ENCODE data around the gene MYO16.

Gene MYO16

DNA sequence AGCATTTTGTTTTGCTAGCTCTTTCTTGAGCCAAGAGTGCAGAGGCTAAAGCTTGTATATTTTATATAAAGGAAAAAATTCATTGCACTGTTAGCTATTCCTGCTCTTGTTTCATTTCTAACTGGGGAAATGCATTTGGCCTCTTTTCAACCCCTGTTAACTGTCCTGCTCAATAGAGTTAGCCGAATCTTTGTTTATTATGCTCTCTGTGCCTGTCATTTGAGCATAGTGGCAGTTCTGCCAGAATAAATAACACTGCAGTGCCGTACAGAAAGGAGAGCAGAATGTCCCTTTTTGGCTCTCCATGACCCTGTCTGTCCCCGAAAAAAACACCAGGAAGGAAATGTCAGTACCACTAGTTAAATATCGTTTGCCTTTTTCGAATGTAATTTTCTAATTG, 350.8 kb downstream of the MYO16 start:
- no peak for DNase-seq (ENCODE audit: low spot score)
- TF ChIP-seq, protein P1, sequence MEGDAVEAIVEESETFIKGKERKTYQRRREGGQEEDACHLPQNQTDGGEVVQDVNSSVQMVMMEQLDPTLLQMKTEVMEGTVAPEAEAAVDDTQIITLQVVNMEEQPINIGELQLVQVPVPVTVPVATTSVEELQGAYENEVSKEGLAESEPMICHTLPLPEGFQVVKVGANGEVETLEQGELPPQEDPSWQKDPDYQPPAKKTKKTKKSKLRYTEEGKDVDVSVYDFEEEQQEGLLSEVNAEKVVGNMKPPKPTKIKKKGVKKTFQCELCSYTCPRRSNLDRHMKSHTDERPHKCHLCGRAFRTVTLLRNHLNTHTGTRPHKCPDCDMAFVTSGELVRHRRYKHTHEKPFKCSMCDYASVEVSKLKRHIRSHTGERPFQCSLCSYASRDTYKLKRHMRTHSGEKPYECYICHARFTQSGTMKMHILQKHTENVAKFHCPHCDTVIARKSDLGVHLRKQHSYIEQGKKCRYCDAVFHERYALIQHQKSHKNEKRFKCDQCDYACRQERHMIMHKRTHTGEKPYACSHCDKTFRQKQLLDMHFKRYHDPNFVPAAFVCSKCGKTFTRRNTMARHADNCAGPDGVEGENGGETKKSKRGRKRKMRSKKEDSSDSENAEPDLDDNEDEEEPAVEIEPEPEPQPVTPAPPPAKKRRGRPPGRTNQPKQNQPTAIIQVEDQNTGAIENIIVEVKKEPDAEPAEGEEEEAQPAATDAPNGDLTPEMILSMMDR (IDR thresholded peaks at IDR 0.05; ENCODE audit: borderline replicate concordance, control extremely low read depth, extremely low read depth, insufficient read depth, missing control alignments) = no peak
- in situ Hi-C loops (cut with MboI; ENCODE audit: low sequenced_read_pairs, unreplicated experiment) = no loop called here

DNA sequence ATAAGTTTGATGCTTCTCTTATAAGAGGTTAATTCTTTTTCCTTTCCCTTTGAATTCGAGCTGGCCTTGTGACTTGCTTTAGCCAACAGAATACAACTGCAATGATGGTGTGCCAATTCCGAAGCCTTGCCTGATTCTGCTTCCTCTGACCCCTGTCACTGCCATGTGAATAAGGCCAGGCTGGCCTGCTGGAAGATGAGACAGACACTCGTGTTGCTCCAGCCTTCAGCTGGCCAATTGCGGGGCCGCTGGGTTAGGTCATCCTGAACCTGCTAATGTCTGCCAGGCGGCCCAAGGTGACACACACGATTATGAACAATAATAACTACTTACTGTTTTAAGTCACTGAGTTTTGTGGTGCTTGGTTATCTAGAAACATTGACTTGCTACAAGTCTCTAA, 352.0 kb downstream of the MYO16 start:
- in situ Hi-C loops (cut with MboI; ENCODE audit: low sequenced_read_pairs, unreplicated experiment) = no loop called here
- TF ChIP-seq, protein P1 (IDR thresholded peaks at IDR 0.05; ENCODE audit: borderline replicate concordance, control extremely low read depth, extremely low read depth, insufficient read depth, missing control alignments) = no peak

DNA sequence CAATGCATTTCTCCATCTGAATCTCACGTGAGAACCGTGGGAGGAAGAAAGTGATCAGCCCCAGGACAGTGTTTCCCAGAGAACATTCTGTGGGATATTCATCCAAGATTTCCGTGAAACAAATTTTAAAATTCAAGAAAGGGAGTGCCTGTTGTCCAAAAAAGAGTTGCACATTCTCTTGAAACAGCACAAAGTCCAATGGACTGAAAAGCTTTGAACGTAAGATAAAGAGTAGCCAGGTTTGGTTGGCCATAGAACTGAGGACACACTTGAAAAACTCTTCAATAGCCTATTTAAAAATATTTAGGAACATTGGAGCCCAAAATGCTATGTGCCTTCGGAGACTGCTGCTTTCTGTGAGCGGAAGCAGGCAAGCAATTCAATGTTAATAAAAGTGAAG, 353.9 kb downstream of the MYO16 start:
- in situ Hi-C loops (cut with MboI; ENCODE audit: low sequenced_read_pairs, unreplicated experiment) = no loop called here
- DNase-seq (ENCODE audit: low spot score) = no peak
- TF ChIP-seq, protein P1 (IDR thresholded peaks at IDR 0.05; ENCODE audit: borderline replicate concordance, control extremely low read depth, extremely low read depth, insufficient read depth, missing control alignments) = no peak

More for the DNA sequence above, 352.0 kb downstream of the MYO16 start:
- no peak for DNase-seq (ENCODE audit: low spot score)

DNA sequence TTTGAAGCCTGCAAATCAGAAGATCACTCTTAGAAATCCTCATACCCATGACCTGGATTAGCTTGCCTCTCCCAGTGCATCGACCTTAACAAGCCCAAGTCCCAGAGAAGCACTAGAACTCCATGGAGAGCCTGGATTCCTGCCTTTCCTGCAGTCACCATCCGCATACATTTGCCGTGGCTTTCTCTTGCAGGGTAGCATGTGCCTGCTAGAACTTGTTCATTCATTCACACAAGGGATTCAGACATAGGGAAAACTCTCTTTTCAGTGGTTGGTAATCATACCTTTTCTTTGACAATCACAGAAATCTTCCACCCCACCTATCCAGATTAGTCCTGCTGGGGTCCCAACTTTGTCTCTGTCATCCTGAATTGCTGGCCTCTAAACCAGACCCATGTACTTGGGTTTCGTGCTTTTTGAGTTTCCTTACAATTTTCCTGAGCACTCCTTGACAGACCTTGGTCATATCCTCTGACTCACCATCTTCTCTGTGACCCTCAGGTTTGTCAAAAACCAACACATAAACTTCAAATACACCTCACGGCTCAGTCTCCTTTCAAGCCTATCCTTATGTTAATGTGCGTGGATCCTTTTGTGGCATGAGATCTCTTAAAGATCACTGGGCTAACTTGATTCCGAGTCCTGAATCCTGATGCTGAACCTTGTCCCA, 355.0 kb downstream of the MYO16 start:
- TF ChIP-seq, protein P1 (IDR thresholded peaks at IDR 0.05; ENCODE audit: borderline replicate concordance, control extremely low read depth, extremely low read depth, insufficient read depth, missing control alignments) = no peak
- DNase-seq (ENCODE audit: low spot score) = no peak
- in situ Hi-C loops (cut with MboI; ENCODE audit: low sequenced_read_pairs, unreplicated experiment) = no loop called here

DNA sequence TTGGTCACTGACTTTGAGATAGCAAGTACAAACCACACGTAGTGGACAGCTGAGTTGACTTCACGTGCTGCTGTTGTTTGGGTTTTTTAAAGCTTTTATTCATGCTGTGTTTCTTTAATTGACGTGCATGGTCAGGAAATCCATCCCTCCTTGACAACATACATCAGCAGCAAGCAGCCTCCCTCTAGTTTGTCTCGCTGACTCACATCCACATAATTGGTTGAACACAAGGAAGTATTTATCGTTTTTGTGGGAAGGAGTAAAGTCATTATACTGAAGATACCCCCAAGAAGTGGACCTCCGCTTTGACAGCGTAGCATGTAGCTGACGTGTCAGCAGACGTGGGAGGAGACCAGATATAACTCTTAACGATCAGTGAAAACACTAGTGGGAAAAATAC, 355.8 kb downstream of the MYO16 start:
- no peak for DNase-seq (ENCODE audit: low spot score)
- in situ Hi-C loops (cut with MboI; ENCODE audit: low sequenced_read_pairs, unreplicated experiment) = no loop called here
- TF ChIP-seq, protein P1 (IDR thresholded peaks at IDR 0.05; ENCODE audit: borderline replicate concordance, control extremely low read depth, extremely low read depth, insufficient read depth, missing control alignments) = no peak

DNA sequence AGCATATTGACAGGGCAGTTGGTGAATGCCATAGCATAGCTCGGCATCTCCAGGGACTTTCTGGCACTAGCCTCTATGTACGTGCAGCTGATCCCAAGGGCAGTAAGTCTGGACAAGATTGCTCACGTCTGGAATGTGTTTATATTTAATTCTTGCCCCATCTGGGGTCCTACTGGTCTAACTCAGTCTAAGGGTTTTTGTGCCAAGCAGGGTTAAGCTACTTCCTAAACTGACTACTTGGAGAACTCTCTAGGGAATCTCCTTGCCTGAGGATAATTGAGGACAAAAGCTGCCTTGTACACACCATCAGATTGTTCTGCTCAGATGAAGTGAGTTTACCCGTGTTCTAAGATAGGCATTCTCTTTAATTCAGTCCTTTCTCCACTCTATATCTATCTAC, 358.1 kb downstream of the MYO16 start:
- TF ChIP-seq, protein P1 (IDR thresholded peaks at IDR 0.05; ENCODE audit: borderline replicate concordance, control extremely low read depth, extremely low read depth, insufficient read depth, missing control alignments) = no peak
- no peak for DNase-seq (ENCODE audit: low spot score)
- in situ Hi-C loops (cut with MboI; ENCODE audit: low sequenced_read_pairs, unreplicated experiment) = no loop called here

Measured in GM13976 (cell line).